GM21825 (cell line): ENCODE data around the gene STEAP4.

Experiments used
- ATAC-seq: cut with Tn5 transposase; IDR thresholded peaks from one replicate; pipeline ENCODE4 v1.9.1; 2021; ENCODE audit warnings: mild to moderate bottlenecking, moderate library complexity; ENCODE audit not compliant: unreplicated experiment

The STEAP4 gene

DNA sequence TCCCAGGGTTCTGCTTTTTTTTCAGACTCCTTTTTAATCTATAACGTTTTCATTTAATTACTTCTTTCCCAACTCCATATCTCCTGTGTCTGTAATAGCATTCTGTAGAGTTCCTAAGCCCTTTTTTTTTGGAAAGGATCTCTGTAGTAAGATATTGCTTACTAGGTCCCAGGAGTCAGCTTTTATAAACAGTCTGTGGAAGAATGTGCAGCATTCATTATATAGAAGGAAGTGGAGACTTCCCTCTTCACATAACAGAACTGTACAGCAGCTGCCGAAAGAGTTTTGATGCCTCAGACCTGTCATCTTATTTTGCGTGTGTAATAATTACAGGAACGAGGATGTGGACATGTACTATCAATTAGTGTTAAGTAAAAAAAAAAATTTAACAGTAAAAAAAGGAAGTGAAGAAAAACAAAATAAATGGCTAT is 7.4 kb upstream of the STEAP4 start:
- ATAC-seq: no peak

GRCh38 chr7:88312061-88312663 is 5.5 kb upstream of the STEAP4 start:
- no peak for ATAC-seq

DNA sequence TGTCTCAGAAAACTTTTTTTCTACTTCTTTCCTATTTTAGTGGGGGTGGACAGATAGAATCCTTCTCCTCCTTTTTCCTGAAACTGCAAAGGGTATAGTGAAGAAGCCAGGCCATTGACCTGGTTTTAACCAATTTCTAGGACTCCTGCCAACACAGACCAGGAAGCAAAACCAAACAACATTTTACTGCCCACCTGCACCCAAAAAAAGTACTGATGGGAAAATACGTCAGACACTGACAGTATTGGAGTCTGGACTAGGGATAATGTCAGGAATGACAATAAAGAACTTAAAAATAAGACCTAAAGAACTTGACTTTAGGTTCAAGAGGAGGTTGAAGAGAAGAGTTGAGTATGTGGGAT is 5.0 kb upstream of the STEAP4 start:
- no peak for ATAC-seq

DNA sequence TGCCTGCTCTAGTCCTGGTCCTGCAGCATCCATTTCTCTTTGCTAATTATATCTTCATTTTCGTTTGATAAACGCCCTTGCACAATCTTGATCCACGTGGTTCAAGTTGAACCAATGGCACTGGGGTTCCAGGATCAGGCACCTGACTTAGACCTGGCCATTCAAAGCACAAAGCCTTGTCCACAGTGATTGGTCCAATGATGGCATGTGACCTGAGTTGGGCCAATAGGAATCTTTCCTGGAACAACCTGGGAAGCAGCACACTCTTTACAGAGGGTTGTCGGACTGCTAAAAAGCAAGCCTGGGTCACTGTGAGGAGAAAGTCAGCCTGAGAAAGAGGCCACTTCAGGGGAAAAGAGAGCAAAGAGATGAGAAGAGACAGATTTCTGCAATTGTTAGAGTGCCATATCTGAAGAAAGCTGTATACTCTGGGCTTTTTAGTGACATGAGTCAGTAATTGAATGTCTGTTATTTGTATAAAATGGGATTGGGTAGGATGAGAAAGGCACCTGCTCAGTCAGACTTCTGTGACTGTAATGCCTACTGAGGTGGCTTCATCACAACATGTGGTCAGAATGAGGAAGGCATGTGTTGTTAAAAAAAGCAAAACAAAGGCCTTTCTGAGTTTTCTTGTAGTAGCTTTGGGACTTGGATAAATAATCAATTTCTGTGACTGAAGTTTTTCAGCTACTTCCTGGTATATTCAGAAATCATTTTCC is 4.4 kb upstream of the STEAP4 start:
- ATAC-seq: no peak

DNA sequence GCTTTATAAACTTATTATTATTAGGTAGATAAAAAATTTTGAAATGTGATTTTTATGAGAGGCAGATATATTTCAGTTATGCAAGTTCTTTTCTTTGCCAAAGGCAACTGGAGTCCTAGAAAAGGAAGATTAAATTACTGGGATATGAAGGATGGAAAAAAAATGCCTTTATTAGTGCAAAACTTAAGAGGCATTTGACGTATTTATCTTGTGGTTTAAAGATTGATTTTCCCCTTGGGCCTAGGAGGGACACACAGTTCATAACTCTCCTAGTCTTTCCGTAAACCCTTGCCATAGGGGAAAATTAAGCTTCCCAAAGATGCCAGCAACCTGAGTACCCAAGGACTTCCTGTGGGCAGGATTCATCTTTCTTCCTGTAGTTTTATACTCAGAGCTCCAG is 3.1 kb upstream of the STEAP4 start:
- ATAC-seq: no peak

DNA sequence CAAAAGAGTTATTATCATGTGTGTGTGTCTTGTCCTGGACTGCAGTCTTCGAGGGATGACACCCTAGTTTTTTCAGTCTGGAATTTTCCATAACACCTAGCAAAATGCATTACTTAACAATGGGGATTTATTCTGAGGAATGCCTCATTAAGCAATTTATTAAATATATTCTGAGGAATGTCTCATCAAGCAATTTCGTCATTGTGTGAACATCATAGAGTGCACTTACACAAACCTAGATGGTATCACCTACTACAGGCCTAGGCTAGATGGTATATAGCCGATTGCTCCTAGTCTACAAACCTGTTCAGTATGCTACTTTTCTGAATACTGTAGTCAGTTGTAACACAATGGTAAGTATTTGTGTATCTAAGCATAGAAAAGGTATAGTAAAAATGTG is 1.1 kb upstream of the STEAP4 start:
- no peak for ATAC-seq

- no peak for ATAC-seq
These were observed 718 bp upstream of the STEAP4 start for GRCh38 chr7:88307412-88307811.

DNA sequence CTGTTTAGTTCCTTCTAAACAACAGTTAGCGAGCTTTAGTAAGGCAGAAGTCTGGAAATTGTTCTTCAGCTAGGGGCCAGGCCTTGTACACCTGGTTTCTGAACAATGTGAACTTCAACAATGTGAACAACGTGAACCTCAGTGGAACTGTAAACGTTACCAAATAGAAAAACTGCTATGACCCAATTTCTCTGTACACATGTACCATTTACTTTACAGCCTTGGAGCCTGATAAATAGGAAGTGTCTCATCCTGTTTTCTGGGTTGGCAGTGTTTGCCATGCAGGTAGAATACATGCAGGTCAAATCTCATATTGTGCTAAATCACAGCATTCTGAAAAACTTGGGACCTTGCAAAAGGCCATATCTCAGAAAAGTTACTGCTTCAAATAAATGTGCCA is 1.6 kb downstream of the STEAP4 start:
- ATAC-seq: no peak

- no peak for ATAC-seq
These were observed 4.2 kb downstream of the STEAP4 start for GRCh38 chr7:88302486-88302885.

DNA sequence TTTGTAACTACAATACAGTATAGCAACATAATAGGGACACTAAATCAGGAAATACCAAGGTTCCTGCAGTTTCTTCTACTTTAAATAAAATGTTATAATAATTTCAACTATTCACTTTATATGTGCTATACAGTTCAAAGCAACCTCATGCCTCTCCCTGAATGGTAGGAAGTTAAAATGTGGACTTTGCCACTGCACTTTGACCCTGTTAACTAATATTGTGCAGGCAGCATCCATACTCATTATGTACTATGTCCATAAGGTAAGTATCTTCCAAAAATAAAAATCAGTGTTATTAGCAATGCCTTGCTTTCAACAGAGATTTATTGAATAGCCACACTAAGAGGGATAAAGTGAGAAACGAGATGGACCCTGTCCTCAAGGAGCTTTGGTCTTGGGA is 4.8 kb downstream of the STEAP4 start:
- ATAC-seq: no peak

GRCh38 chr7:88300401-88300945 is 6.2 kb downstream of the STEAP4 start:
- no peak for ATAC-seq

DNA sequence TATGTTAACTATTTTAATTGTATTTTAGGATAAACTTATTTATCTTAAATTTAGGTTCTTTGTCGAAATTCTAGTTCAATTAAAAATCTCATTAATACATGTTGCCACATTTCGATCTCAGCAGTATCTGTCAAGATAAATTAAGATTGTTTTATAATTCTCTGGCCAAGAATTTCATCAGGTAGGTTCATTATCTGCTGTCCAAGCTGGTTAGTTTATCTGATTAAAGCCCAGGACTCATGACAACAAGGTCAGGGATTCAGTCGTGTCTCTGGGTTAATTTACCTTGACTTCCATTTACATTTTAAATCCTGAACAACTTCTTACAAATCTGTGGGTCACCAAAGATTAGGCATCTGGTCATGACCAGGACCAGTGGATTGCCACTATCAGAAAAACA is 7.6 kb downstream of the STEAP4 start:
- no peak for ATAC-seq

DNA sequence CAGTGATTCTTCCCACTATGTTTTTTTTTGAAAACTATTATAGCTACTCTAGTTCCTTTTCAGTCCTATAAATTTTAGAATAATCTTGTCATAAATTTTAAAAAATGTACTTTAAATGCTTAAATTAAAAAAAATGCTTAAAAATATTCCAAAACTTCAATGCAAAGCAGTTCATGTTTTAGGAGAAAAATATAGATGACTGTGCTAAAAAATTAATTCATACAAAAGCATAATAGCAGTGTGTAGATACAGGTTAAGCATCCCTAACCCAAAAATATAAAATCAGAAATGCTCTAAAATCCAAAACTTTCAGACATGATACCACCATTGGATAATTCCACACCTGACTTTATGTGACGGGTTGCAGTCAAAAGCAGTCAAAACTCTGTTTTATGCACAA is 12.8 kb downstream of the STEAP4 start:
- ATAC-seq: no peak

- ATAC-seq: no peak
These were observed 15.1 kb downstream of the STEAP4 start for GRCh38 chr7:88291398-88292173.

DNA sequence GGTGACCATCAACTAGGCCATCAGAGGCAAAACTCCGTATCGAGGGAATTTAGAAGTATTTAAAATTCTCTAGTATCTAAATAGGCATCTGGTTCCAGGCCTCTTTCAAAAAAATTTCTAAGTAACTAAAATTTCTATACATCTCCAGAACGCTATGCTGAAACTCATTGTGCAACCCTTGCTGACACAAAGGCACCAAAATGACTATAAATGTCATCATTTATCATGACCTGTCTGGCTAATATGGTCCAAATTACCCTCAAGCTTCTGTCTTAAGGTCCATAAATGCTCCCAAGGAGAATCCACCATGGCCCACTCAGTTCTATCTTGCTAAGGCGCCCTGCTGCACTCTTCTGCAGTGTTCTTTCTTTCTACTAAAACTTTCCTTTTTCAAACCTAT is 16.2 kb downstream of the STEAP4 start:
- no peak for ATAC-seq

- no peak for ATAC-seq
These were observed 17.1 kb downstream of the STEAP4 start for GRCh38 chr7:88289564-88290025.

DNA sequence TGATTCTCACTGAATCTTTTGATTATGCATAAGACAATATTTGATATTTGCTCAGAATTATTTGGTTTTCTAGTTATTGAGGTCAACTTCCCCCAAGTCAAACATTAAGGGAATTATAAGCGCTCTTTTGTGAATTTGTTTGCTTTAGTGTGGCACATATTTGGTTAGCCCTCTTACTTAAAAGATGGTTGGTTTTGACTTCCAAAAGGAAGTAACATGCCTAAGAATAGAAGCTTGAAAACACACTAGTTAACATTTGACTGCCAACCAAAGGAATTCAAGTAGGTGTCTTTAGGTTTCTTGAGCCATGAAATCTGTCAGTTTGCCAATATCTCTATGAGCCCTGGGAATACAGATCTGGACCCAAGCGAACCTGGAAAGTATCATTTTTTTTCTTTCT is 24.9 kb downstream of the STEAP4 start:
- ATAC-seq: no peak

- no peak for ATAC-seq
These were observed 25.9 kb downstream of the STEAP4 start for GRCh38 chr7:88280801-88281200.

DNA sequence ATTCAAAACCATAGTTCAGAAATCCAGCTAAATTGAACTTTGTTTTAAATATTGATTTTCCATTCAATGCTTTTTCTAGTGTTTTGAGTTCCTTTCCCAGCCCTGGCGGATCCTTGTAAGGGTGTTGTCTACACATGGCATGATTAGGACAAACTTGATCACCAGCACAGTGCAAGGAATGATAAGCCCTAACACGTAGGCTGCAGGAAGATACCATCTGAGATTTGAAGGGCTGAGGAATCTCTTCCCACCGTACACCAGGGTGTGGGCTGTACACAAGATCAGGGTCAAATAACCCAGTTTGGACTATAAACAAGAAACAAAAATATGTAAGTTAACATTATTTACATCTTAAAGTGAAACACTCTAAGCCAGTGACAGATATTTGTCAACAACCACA is 27.4 kb downstream of the STEAP4 start:
- ATAC-seq: no peak

- ATAC-seq: no peak
These were observed 27.8 kb downstream of the STEAP4 start for GRCh38 chr7:88278881-88279280.

- no peak for ATAC-seq
These were observed 30.0 kb downstream of the STEAP4 start for GRCh38 chr7:88276605-88277153.
